SK-N-SH (cell line): ENCODE measurements around the gene EPB41L2. TPM values are rescaled to one million over a fixed set of nuclear protein-coding genes. Genes with fewer than 3 reads are reported as not detected.

Source experiments
- CTCF ChIA-PET: fragments of 300-600, 350-600 bp; formaldehyde crosslinking; extraction: SDS; loops from one replicate; lab custom pipeline; 2021; lab: Yijun Ruan, JAX
- POLR2A ChIA-PET: fragments of 350-600 bp; sonication (Branson Sonifier 250); formaldehyde crosslinking; extraction: SDS; loops from one replicate; lab custom pipeline; 2020; ENCODE audit warnings: antibody characterized with exemption, inconsistent platforms; lab: Yijun Ruan, JAX
- DNase-seq: peaks from one replicate; pipeline ENCODE4 v3.0.0; 2012
- H2AFZ ChIP-seq: fragments of 200-600 bp; sonication (generic); 2 replicates; pipeline ENCODE4 v1.8.1; 2016; ENCODE audit warnings: antibody characterized with exemption, mild to moderate bottlenecking, low read depth
- H3F3A ChIP-seq: fragments of 200-600 bp; sonication (generic); replicated peaks from 2 replicates; pipeline ENCODE3; 2016; ENCODE audit warnings: antibody characterized with exemption, mild to moderate bottlenecking; ENCODE audit not compliant: insufficient read depth
- H3K27ac ChIP-seq, 2 experiments: fragments of 200-500 bp in 1 of 2; fragments of 200-600 bp in 1 of 2; sonication (Bioruptor generic) in 1 of 2; sonication (generic), shearing (Covaris generic) in 1 of 2; 2 replicates each; pipeline versions ENCODE4 v1.5.1 to v1.6.1; 2014 to 2016; ENCODE audit warnings: low read depth in 2 of 2, inconsistent platforms in 1 of 2, low read length in 1 of 2, mild to moderate bottlenecking in 1 of 2, mixed read lengths in 1 of 2
- H3K27me3 ChIP-seq: fragments of 200-600 bp; sonication (generic), shearing (Covaris generic); 2 replicates; pipeline ENCODE4 v1.6.1; 2016; ENCODE audit warnings: mixed run types; ENCODE audit not compliant: insufficient read depth
- H3K36me3 ChIP-seq, 2 experiments: fragments of 200-500 bp in 1 of 2; fragments of 200-600 bp in 1 of 2; sonication (Bioruptor generic) in 1 of 2; sonication (generic) in 1 of 2; replicated peaks in 1 of 2; 2 replicates each; pipeline versions ENCODE3 to v1.5.1; 2014 to 2016; ENCODE audit warnings: low read length in 1 of 2, mild to moderate bottlenecking in 1 of 2; ENCODE audit not compliant: insufficient read depth in 2 of 2, control insufficient read depth in 1 of 2
- H3K4me1 ChIP-seq, 2 experiments: fragments of 200-500 bp in 1 of 2; fragments of 200-600 bp in 1 of 2; sonication (Bioruptor generic) in 1 of 2; sonication (generic), shearing (Covaris generic) in 1 of 2; 2 replicates each; pipeline versions ENCODE4 v1.5.1 to v1.6.1; 2014 to 2016; ENCODE audit warnings: low read depth in 1 of 2, low read length in 1 of 2, mixed run types in 1 of 2; ENCODE audit not compliant: insufficient read depth in 2 of 2, control insufficient read depth in 1 of 2
- H3K4me2 ChIP-seq: fragments of 200-600 bp; sonication (generic), shearing (Covaris generic); 2 replicates; pipeline ENCODE4 v1.6.1; 2017; ENCODE audit warnings: mixed run types
- H3K4me3 ChIP-seq, 2 experiments: fragments of 200-500 bp in 1 of 2; fragments of 200-600 bp in 1 of 2; sonication (Bioruptor generic) in 1 of 2; sonication (generic), shearing (Covaris generic) in 1 of 2; 2 replicates each; pipeline versions ENCODE4 v1.5.1 to v1.8.1; 2014 to 2016; ENCODE audit warnings: low read depth in 2 of 2, inconsistent platforms in 1 of 2, low read length in 1 of 2, mild to moderate bottlenecking in 1 of 2, mixed read lengths in 1 of 2, moderate library complexity in 1 of 2
- H3K79me2 ChIP-seq: fragments of 200-600 bp; sonication (generic); 2 replicates; pipeline ENCODE4 v1.8.1; 2017; ENCODE audit warnings: mild to moderate bottlenecking; ENCODE audit not compliant: insufficient read depth
- H3K9ac ChIP-seq: fragments of 200-600 bp; sonication (generic); 2 replicates; pipeline ENCODE4 v1.6.1; 2017; ENCODE audit warnings: mixed run types
- H3K9me2 ChIP-seq: fragments of 200-600 bp; sonication (generic); 2 replicates; pipeline ENCODE4 v1.6.1; 2017; ENCODE audit warnings: mixed run types
- H3K9me3 ChIP-seq: fragments of 200-600 bp; sonication (generic); 2 replicates; pipeline ENCODE4 v1.6.1; 2017; ENCODE audit warnings: mixed run types, mild to moderate bottlenecking, moderate library complexity
- H4K20me1 ChIP-seq: fragments of 200-600 bp; sonication (generic); 2 replicates; pipeline ENCODE4 v1.6.1; 2017; ENCODE audit warnings: mild to moderate bottlenecking, mixed run types; ENCODE audit not compliant: insufficient read depth
- CHD2 ChIP-seq: fragments of 150-350 bp; IDR thresholded peaks from 2 replicates; pipeline ENCODE4 v1.6.1; 2018; ENCODE audit warnings: low read length; ENCODE audit not compliant: partially characterized antibody
- ELF1 ChIP-seq: IDR thresholded peaks from 2 replicates; pipeline ENCODE4 v1.4.0; 2012
- EP300 ChIP-seq, 2 experiments: IDR thresholded peaks; 2 replicates each; pipeline versions ENCODE4 v1.4.0 to v1.6.1; 2012; ENCODE audit warnings: borderline replicate concordance in 1 of 2, low read depth in 1 of 2, low read length in 1 of 2
- FOSL2 ChIP-seq: IDR thresholded peaks from 2 replicates; pipeline ENCODE4 v1.4.0; 2012; ENCODE audit warnings: low read depth, mild to moderate bottlenecking, moderate library complexity, borderline replicate concordance
- FOXJ3 ChIP-seq: sonication (generic); formaldehyde crosslinking; IDR thresholded peaks from 2 replicates; pipeline ENCODE4 v1.5.1; 2020; ENCODE audit warnings: mild to moderate bottlenecking, missing genetic modification reagents
- FOXM1 ChIP-seq: IDR thresholded peaks from 2 replicates; pipeline ENCODE4 v1.4.0; 2012; ENCODE audit warnings: low read depth, mild to moderate bottlenecking
- GATA2 ChIP-seq: sonication (generic); formaldehyde crosslinking; IDR thresholded peaks from 2 replicates; pipeline ENCODE4 v1.5.0; 2020; ENCODE audit warnings: mild to moderate bottlenecking, missing genetic modification reagents
- JUND ChIP-seq: IDR thresholded peaks from 2 replicates; pipeline ENCODE4 v1.4.0; 2012
- NFIC ChIP-seq: IDR thresholded peaks from 2 replicates; pipeline ENCODE4 v1.4.0; 2012; ENCODE audit warnings: borderline replicate concordance
- NRF1 ChIP-seq: IDR thresholded peaks from 2 replicates; pipeline ENCODE4 v1.6.1; 2012; ENCODE audit warnings: low read depth, mild to moderate bottlenecking, low read length
- POLR2AphosphoS5 ChIP-seq: IDR thresholded peaks from 2 replicates; pipeline ENCODE4 v1.6.1; 2012; ENCODE audit warnings: low read depth, low read length
- RFX5 ChIP-seq: IDR thresholded peaks from 2 replicates; pipeline ENCODE4 v1.6.1; 2012; ENCODE audit warnings: mild to moderate bottlenecking, improper control_type of control experiment, low read length
- SIN3A ChIP-seq: IDR thresholded peaks from 2 replicates; pipeline ENCODE4 v1.6.1; 2012; ENCODE audit warnings: low read depth, mild to moderate bottlenecking, low read length, moderate library complexity, borderline replicate concordance
- TAF1 ChIP-seq: IDR thresholded peaks from 2 replicates; pipeline ENCODE4 v1.6.1; 2012; ENCODE audit warnings: low read depth, mild to moderate bottlenecking, low read length, moderate library complexity, borderline replicate concordance
- USF2 ChIP-seq: fragments of 150-350 bp; IDR thresholded peaks from 2 replicates; pipeline ENCODE4 v1.6.1; 2017; ENCODE audit warnings: antibody characterized with exemption, low read length, low read depth, borderline replicate concordance
- YY1 ChIP-seq: IDR thresholded peaks from 2 replicates; pipeline ENCODE4 v1.4.0; 2012; ENCODE audit warnings: low read depth, mild to moderate bottlenecking
- WGBS: methylation state at CpG from one replicate; pipeline ENCODE4 v1.1.6; 2017; ENCODE audit warnings: low lambda C conversion rate; 5-methylcytosine and 5-hydroxymethylcytosine counted together
- polyA plus RNA-seq, 3 experiments: library from polyadenylated mRNA; depleted of rRNA; stranded (reverse); fragments of >200 nt; gene quantifications; 2 replicates each; pipeline ENCODE4 v1.2.3, GENCODE V29; 2012
- TF ChIP-seq, protein P1 (sequence below): fragments of 200-600 bp; sonication (generic); IDR thresholded peaks from 2 replicates; pipeline ENCODE4 v1.6.1; 2017; ENCODE audit warnings: antibody characterized with exemption, mild to moderate bottlenecking, moderate library complexity
- TF ChIP-seq, protein P2 (sequence below): IDR thresholded peaks from 2 replicates; pipeline ENCODE4 v1.4.0; 2012; ENCODE audit warnings: low read depth, borderline replicate concordance
- TF ChIP-seq, protein P3 (sequence below): IDR thresholded peaks from 2 replicates; pipeline ENCODE4 v1.6.1; 2012; ENCODE audit warnings: mild to moderate bottlenecking, low read depth, low read length, moderate library complexity
- TF ChIP-seq, protein P4 (sequence below): IDR thresholded peaks from 2 replicates; pipeline ENCODE4 v1.4.0; 2012; ENCODE audit warnings: low read depth, borderline replicate concordance

EPB41L2 gene
- polyA plus RNA-seq, 1 of the 3 experiments (the other 2 are of a cell fraction), result 1.4 TPM

DNA sequence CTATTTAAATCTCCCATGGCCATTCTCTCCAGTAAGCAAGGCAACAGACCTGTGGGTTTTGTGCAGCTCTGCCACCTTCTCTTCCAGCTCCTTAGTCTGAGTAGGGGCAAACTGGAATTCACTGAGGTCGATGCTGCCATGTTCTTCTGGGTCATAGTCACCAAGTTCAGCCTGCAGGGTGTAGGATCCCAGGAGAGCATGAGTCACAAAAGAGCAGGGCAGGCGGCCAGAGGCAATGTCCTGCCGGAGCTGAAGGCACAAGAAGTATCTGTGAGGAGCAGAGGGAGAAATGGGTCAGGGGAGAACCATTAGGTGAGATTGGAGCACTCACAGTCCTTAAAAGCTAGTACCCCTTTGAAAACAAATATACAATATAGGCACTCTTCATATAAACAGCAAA is 162.1 kb downstream of the EPB41L2 start:
- Histone ChIP-seq H3K36me3 (no peaks in the 10 kb centered on the region), H2AFZ (no peak overlapping the region), H3K27me3 (peaks cover 8% of the 10 kb centered on the region; the same call in 1 of the 2 replicates), H3K4me2 (no peak overlapping the region), H3K4me1 (no peaks in the 10 kb centered on the region), H3K79me2 (no peaks in the 10 kb centered on the region), H3K27ac (no peak overlapping the region), H4K20me1 (no peaks in the 10 kb centered on the region), H3K9me2 (no peaks in the 10 kb centered on the region), H3K4me3 (no peak overlapping the region), H3K9ac (no peak overlapping the region), H3K9me3 (no peaks in the 10 kb centered on the region), H3F3A (no peaks in the 10 kb centered on the region)
- ChIA-PET POLR2A (no interaction called here), CTCF (interaction anchor here (0.9 to 2.2 kb wide), 3 partner anchors 9 to 633 kb away, joined by 3 to 7 read pairs (median 3); no protein-coding TSS in a partner anchor)
- TF ChIP-seq, protein P1, sequence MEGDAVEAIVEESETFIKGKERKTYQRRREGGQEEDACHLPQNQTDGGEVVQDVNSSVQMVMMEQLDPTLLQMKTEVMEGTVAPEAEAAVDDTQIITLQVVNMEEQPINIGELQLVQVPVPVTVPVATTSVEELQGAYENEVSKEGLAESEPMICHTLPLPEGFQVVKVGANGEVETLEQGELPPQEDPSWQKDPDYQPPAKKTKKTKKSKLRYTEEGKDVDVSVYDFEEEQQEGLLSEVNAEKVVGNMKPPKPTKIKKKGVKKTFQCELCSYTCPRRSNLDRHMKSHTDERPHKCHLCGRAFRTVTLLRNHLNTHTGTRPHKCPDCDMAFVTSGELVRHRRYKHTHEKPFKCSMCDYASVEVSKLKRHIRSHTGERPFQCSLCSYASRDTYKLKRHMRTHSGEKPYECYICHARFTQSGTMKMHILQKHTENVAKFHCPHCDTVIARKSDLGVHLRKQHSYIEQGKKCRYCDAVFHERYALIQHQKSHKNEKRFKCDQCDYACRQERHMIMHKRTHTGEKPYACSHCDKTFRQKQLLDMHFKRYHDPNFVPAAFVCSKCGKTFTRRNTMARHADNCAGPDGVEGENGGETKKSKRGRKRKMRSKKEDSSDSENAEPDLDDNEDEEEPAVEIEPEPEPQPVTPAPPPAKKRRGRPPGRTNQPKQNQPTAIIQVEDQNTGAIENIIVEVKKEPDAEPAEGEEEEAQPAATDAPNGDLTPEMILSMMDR, result no peak
- TF ChIP-seq SIN3A (no peak), FOXM1 (no peak), NFIC (no peak), FOSL2 (no peak), CHD2 (no peak), FOXJ3 (CRISPR knock-in tag) (no peak), NRF1 (no peak), RFX5 (no peak), JUND (no peak), EP300 (IDR thresholded peaks at IDR 0.05; ENCODE audit: borderline replicate concordance in 1 of 2, low read depth in 1 of 2, low read length in 1 of 2) (no peak), USF2 (no peak), POLR2AphosphoS5 (no peak), GATA2 (CRISPR knock-in tag) (no peak), ELF1 (no peak), YY1 (no peak), TAF1 (no peak)
- TF ChIP-seq, protein P2, sequence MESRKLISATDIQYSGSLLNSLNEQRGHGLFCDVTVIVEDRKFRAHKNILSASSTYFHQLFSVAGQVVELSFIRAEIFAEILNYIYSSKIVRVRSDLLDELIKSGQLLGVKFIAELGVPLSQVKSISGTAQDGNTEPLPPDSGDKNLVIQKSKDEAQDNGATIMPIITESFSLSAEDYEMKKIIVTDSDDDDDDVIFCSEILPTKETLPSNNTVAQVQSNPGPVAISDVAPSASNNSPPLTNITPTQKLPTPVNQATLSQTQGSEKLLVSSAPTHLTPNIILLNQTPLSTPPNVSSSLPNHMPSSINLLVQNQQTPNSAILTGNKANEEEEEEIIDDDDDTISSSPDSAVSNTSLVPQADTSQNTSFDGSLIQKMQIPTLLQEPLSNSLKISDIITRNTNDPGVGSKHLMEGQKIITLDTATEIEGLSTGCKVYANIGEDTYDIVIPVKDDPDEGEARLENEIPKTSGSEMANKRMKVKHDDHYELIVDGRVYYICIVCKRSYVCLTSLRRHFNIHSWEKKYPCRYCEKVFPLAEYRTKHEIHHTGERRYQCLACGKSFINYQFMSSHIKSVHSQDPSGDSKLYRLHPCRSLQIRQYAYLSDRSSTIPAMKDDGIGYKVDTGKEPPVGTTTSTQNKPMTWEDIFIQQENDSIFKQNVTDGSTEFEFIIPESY, result no peak
- TF ChIP-seq, protein P3, sequence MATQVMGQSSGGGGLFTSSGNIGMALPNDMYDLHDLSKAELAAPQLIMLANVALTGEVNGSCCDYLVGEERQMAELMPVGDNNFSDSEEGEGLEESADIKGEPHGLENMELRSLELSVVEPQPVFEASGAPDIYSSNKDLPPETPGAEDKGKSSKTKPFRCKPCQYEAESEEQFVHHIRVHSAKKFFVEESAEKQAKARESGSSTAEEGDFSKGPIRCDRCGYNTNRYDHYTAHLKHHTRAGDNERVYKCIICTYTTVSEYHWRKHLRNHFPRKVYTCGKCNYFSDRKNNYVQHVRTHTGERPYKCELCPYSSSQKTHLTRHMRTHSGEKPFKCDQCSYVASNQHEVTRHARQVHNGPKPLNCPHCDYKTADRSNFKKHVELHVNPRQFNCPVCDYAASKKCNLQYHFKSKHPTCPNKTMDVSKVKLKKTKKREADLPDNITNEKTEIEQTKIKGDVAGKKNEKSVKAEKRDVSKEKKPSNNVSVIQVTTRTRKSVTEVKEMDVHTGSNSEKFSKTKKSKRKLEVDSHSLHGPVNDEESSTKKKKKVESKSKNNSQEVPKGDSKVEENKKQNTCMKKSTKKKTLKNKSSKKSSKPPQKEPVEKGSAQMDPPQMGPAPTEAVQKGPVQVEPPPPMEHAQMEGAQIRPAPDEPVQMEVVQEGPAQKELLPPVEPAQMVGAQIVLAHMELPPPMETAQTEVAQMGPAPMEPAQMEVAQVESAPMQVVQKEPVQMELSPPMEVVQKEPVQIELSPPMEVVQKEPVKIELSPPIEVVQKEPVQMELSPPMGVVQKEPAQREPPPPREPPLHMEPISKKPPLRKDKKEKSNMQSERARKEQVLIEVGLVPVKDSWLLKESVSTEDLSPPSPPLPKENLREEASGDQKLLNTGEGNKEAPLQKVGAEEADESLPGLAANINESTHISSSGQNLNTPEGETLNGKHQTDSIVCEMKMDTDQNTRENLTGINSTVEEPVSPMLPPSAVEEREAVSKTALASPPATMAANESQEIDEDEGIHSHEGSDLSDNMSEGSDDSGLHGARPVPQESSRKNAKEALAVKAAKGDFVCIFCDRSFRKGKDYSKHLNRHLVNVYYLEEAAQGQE, result no peak
- TF ChIP-seq, protein P4, sequence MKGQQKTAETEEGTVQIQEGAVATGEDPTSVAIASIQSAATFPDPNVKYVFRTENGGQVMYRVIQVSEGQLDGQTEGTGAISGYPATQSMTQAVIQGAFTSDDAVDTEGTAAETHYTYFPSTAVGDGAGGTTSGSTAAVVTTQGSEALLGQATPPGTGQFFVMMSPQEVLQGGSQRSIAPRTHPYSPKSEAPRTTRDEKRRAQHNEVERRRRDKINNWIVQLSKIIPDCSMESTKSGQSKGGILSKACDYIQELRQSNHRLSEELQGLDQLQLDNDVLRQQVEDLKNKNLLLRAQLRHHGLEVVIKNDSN, result no peak
- DNase-seq, result no peak
- WGBS, result 5% methylated on average over 3 of the region's 3 CpGs
